ENCODE results near the gene LRRC56. TPM values are rescaled to one million over a fixed set of nuclear protein-coding genes. Genes with fewer than 3 reads are reported as not detected.
A peak's percentile ranks its signal among the peaks of the same experiment; 100 is the strongest.

Gene LRRC56
- total RNA-seq, 1 experiment from 2014 or later, result 3.4 TPM

DNA sequence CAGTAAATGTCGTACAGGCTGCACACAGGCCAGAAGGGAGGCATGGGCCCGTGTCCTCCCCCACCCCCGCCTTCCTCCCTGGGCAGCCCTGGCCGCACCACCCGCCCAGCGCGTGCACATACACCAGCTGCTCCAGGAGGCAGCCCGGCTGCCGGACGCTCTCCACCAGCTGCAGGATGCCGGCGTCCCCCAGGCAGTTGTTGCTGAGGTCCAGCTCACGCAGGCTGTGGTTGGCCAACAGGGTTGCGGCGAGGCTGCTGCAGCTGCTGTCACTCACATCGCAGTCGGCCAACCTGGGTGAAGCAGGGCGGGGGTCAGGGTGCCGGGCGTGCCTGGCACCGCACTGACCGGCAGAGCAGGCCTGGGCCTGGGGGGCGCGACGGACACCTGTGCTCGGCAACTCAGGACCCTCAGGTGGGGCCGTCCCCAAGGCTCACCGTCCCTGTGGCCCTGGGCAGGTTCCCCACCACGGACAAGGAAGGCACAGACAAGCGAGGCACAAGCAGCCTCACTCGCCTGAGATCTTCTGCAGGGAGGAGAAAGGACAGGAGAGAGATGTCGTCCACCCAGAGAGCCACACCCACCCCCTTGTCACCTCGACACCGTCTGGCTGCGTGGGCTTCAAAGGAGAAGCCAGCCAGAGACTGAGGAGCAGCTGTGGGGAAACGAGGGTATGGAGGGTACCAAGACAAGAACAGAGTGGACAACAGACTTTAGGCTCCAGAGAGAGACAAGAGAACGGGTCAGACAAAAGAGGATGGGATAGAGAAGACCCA lies 42.4 kb upstream of the LRRC56 start:
- no peak overlapping the region for H3K4me3 Mint-ChIP-seq
- CTCF ChIA-PET, result no interaction called here
- no peak for DNase-seq (ENCODE audit: low spot score)

More for the DNA sequence above, 42.4 kb upstream of the LRRC56 start:
- H3K27me3 Mint-ChIP-seq (ENCODE audit: low read depth), result peaks cover 2% of the 10 kb centered on the region; the same call in 1 of the 2 replicates
- POLR2A ChIA-PET, result no interaction called here
- H3K4me1 Mint-ChIP-seq, result no peaks in the 10 kb centered on the region
- H3K9me3 Mint-ChIP-seq, result peaks cover 14% of the 10 kb centered on the region
- peak overlapping the region; percentile 91 for H3K27ac Mint-ChIP-seq
- ATAC-seq, result no peak
- TF ChIP-seq, protein P1, sequence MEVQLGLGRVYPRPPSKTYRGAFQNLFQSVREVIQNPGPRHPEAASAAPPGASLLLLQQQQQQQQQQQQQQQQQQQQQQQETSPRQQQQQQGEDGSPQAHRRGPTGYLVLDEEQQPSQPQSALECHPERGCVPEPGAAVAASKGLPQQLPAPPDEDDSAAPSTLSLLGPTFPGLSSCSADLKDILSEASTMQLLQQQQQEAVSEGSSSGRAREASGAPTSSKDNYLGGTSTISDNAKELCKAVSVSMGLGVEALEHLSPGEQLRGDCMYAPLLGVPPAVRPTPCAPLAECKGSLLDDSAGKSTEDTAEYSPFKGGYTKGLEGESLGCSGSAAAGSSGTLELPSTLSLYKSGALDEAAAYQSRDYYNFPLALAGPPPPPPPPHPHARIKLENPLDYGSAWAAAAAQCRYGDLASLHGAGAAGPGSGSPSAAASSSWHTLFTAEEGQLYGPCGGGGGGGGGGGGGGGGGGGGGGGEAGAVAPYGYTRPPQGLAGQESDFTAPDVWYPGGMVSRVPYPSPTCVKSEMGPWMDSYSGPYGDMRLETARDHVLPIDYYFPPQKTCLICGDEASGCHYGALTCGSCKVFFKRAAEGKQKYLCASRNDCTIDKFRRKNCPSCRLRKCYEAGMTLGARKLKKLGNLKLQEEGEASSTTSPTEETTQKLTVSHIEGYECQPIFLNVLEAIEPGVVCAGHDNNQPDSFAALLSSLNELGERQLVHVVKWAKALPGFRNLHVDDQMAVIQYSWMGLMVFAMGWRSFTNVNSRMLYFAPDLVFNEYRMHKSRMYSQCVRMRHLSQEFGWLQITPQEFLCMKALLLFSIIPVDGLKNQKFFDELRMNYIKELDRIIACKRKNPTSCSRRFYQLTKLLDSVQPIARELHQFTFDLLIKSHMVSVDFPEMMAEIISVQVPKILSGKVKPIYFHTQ (CRISPR knock-in tag; IDR thresholded peaks at IDR 0.05), result no peak
- TF ChIP-seq HMGXB4 (CRISPR knock-in tag; IDR thresholded peaks at IDR 0.05) (no peak), CTCF (IDR thresholded peaks at IDR 0.05) (no peak), KAT7 (CRISPR knock-in tag; IDR thresholded peaks at IDR 0.05; ENCODE audit: borderline replicate concordance) (no peak), CBFB (CRISPR knock-in tag; IDR thresholded peaks at IDR 0.05; ENCODE audit: low read depth) (no peak), ZNF396 (CRISPR knock-in tag; IDR thresholded peaks at IDR 0.05; ENCODE audit: borderline replicate concordance) (no peak), JAZF1 (CRISPR knock-in tag; IDR thresholded peaks at IDR 0.05) (no peak), ZNF671 (CRISPR knock-in tag; IDR thresholded peaks at IDR 0.05) (no peak), ZNF512 (CRISPR knock-in tag; IDR thresholded peaks at IDR 0.05; ENCODE audit: borderline replicate concordance) (no peak), ZNF317 (CRISPR knock-in tag; IDR thresholded peaks at IDR 0.05; ENCODE audit: borderline replicate concordance, low read depth) (no peak), SMAD3 (CRISPR knock-in tag; IDR thresholded peaks at IDR 0.05; ENCODE audit: borderline replicate concordance) (no peak), ZNF416 (CRISPR knock-in tag; IDR thresholded peaks at IDR 0.05) (no peak), PREB (CRISPR knock-in tag; IDR thresholded peaks at IDR 0.05; ENCODE audit: borderline replicate concordance) (no peak), SMAD4 (CRISPR knock-in tag; IDR thresholded peaks at IDR 0.05) (no peak), SOX15 (CRISPR knock-in tag; IDR thresholded peaks at IDR 0.05) (no peak)
- TF ChIP-seq, protein P2, sequence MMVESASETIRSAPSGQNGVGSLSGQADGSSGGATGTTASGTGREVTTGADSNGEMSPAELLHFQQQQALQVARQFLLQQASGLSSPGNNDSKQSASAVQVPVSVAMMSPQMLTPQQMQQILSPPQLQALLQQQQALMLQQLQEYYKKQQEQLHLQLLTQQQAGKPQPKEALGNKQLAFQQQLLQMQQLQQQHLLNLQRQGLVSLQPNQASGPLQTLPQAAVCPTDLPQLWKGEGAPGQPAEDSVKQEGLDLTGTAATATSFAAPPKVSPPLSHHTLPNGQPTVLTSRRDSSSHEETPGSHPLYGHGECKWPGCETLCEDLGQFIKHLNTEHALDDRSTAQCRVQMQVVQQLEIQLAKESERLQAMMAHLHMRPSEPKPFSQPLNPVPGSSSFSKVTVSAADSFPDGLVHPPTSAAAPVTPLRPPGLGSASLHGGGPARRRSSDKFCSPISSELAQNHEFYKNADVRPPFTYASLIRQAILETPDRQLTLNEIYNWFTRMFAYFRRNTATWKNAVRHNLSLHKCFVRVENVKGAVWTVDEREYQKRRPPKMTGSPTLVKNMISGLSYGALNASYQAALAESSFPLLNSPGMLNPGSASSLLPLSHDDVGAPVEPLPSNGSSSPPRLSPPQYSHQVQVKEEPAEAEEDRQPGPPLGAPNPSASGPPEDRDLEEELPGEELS (CRISPR knock-in tag; IDR thresholded peaks at IDR 0.05), result no peak
- H3K36me3 Mint-ChIP-seq, result peaks cover 50% of the 10 kb centered on the region
